Right renal cortex interstitium (tissue), 3 donors: Measurements from ENCODE around the gene HOXA4. TPM values are rescaled to one million over a fixed set of nuclear protein-coding genes. Genes with fewer than 3 reads are reported as not detected.

Experiments
- DNase-seq, 3 donors: peaks; one replicate each; pipeline ENCODE4 v3.0.0-alpha.2; 2013; ENCODE audit warnings: low read depth in 3 of 3, low spot score in 2 of 3
- polyA plus RNA-seq, 3 donors: library from polyadenylated mRNA; unstranded; fragments of 120-200 nt; gene quantifications; one replicate each; pipeline ENCODE4 v1.2.1, GENCODE V29; 2013; ENCODE audit not compliant: insufficient read length in 3 of 3

Gene HOXA4
- polyA plus RNA-seq, 3 donors, result 15.7 to 22.5 (median 17.3) TPM

DNA sequence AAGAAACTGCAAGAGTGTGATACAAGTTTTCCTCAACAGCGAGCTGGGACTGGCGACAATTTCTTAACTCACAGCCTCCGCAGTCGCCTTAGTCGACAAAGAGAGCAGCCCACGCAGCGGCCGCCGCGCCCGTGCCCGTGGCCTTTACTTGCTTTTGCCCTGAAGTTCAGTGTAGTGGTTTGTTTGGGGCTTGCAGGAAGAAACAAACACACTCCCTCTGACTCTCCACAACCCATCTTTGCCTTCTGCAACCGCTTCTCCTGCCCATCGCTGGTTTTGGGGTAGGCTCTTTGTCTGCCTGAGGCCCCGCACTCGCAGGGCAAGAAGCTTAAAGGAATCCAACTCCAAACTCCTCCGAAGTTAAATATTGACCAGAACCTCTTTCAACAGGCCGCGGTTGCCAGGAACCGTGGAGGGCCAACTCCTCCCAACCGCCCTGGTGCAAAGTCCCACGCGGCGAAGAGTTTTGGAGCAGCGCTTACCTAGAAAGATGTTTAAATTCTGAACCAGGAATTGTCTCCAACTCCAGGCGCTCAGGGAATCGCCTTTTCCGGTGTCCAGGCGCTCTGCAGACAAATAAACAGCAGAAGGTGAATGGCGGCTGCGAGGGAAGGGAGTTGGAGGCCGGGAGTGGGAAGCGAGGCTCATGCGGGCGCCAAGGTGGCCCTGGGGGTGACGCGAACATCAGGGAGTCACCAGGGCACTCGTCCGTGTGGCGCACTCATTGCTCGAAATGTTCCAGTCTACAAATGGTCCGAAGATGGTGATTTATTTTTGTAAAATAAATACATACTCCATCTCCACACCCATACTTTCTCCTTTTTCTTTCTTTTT, 8.3 kb downstream of the HOXA4 start:
- DNase-seq, result no peak

DNA sequence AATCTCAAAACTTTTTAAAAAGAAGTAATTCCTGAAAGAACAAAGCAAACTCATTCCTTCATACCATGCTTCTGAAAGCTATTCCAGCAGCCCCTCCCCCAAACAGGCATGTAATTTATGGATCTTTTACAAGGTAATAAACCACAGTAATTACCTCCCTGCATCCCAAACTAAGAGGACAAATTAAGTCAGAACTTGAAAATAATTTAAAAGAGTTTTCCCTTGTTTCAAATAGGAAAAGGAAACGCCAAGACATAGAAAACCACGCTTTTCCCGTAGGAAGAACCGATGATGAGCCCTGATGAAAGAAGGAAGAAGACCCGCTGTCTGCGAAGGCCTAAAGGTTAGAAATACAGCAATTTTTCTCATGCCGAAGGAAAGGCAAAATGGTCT, 8.9 kb downstream of the HOXA4 start:
- DNase-seq, result no peak

DNA sequence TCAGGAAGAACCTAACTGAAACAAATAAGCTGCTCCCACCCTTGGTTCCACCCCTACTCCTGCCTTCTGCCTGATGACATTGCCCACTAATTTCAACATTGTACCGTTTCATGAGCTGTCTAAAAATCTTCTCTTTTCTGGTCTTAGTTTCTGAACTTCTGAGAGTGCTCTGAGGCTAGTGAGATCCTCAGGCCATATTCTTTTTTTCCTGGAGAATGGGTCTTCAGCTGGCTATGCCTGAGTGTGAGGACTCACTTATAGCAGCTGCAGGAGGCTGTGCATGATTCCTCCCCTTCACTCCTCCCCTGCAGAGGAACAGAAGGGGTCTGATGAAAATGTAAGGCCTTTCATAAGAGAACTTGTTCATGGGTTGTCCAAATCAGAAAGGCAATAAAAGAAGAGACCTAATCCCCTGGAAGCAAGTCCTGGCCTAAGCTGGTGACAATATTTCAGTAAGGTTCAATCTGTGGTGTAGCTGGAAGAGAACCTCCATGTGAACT, 11.1 kb downstream of the HOXA4 start:
- no peak for DNase-seq

DNA sequence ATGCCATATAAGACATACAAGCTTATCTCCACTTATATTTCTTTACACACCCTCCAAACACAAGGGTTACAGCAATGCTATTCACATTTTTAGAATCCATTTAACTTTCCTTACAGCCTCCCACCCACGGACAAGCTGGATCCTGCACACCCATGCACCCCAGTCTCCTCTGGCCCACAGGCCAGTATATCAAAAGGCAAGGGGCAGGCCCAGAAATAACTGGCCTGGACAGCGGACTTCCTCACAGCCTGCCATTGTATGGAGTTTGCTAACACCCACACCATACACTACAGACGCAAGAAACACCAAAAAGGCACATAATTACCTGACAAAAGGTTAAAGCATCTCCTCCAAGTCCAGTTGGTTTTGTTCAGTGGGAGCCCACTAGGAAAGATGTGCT, 12.0 kb downstream of the HOXA4 start:
- no peak for DNase-seq

DNA sequence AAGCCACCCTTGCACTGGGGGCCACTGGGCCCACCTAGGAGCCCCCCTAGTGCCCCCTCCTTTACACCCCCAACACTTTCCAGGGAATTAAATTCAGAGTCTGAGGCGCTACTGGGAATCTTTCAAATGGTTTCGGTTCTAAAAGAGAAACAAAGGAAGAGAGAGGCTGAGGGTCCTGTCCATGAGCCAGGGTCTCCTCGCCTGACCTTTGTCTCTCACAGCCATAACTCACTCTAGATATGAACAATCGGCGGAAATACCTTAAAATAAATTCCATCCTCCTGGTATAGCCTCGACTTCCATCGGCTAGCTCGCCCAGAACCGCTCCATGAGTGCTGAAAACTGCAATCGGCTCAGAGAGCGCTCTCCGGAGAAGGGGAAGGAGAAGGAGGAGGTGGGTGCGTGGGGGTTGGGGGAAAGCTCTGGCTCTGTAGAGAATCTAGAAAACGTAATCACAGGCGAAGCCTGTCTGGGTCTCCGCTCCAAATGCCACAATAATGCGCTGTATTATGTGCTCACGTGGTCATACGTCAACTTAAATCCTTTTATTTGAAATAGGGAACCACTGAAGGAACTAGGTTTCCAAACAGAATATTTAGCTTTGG, 12.6 kb downstream of the HOXA4 start:
- DNase-seq, result no peak

DNA sequence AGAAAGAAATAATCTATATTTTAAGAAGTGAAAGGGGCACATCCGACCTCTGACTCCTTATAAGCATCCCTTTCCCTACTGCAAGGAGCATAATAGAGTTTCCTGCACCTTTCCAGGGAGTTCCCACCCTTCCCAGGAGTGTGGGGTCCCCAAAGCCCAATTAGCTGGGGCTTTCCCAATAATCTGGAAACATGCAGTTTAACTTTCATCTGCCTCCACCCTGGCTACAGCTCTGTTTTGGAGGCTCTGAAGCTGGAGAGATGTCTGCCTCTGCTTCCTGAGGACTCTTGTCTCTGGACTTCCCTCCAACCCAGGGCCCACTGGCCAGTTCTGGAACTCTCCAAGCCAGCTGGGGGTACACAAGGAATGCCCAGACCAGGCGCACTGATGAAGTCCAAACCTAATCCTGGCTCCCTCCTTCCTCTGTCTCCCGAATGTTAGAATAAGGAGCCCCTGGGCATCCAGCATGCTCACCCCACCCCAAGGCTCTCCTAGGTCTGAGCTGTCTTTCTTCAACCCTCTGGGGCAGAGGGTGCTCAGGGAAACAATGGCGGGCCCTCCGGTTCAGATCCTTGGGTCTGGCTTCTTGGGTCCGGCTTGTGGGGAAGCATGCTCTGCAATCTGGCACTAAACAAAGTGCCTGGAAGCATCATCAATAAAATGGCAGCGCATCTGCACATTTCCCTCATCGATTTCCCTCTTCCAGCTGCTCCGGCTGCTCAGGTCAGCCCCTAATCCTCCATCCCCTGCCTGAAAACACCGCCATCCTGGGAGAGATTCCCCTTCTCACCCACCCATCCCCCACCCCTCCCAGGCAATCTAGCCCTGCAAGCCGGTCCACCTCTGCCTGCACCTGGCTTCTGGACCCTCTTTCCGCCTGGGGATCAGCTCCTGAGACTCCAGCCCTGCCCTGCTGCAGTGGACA, 13.3 kb downstream of the HOXA4 start:
- no peak for DNase-seq

DNA sequence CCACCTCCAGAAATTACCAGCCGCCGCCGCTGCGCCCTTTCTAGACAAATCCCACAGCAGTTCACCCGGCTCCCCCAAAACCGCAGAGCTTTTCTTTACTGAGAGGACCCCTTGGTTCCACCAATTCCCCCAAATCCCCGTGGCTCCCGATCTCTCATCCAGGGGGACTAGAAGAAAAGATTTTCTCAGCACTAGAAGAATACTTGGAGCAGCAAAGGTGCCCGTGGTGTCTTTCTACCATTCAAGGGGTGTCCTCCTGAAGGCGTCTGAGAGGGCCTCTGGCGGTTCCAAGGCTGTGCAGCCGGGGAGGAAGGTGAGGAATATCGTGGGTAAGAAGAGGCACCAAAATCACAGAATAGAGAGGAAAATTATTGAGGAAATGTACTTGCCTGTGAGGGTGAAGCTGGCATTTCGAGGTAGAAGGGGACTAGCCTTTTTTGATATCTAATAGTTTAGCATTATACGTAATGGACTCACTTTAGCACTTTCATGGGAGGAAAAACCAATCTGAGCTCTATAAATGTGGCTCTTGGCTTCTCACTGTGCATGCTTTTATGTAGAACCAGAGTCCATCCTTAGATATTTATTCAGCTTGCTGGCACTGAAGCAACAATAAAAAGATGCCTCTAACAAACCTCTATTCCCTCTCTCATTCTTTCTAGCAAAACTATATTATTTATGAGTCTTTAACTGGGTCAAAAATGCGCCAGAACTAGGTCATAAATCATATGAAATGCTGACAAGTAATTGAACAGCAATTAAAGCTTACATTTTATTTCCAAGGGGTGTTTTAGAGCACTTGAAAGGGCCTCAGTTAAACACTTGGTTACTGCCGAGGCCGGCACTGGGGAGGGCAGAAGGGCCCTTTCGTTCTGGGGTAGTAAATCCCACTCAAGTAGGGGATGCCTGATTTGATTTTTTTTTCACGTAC, 14.3 kb downstream of the HOXA4 start:
- no peak for DNase-seq

DNA sequence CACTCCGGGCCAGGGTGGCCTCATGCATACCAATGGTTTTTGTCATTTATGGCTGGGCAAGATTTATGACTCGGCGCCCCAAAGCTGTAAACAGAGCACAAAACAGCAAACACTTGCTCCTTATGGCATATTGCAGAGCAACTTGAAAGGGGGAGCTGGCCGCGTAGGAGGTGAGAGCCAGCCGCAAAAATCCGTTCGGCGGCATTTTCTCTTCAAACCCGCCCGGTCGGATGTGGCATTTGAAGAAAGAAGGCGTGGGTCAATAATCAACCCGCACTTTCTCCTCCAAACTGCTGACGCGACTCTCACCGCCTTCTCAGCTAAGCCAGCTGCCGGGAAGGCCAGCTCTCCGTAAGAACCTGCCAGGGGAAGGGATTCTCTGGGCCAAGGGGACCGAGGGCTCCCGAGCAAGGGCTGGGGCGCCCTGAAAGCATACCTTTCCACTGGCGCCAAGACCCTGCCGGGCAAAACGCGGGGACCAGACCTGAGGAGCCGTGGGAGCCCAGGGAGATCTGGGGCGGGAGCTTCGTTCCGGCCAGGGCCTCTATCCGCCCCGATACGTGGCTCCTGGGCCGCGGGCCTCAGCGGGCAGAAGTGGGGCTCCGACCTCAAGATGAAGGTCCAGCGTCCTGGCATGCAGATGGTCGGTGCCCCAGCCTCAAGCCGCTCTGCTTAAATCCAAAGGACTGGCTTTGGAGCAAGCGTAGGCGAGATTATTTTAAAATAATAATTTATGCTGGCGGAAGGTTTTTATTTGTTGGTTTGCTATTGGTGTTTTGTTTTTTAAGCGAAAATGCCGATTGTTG, 15.1 kb downstream of the HOXA4 start:
- no peak for DNase-seq

DNA sequence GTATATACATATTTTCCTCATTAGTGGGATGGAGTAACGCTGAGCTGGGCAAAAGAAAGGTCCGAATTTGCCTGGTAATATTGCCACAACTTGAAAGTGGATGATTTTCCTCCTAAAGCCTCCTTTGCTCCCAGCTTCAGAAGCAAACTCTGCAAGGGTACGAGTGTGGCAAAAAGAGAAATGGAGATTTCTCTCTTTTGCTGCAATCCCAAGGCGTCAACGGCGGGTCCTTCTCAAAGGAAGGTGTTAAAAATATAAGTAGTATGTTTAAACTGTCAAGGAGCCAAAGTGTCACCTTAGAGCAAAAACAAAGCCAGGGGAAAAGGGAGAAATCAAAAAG, 15.7 kb downstream of the HOXA4 start:
- no peak for DNase-seq

DNA sequence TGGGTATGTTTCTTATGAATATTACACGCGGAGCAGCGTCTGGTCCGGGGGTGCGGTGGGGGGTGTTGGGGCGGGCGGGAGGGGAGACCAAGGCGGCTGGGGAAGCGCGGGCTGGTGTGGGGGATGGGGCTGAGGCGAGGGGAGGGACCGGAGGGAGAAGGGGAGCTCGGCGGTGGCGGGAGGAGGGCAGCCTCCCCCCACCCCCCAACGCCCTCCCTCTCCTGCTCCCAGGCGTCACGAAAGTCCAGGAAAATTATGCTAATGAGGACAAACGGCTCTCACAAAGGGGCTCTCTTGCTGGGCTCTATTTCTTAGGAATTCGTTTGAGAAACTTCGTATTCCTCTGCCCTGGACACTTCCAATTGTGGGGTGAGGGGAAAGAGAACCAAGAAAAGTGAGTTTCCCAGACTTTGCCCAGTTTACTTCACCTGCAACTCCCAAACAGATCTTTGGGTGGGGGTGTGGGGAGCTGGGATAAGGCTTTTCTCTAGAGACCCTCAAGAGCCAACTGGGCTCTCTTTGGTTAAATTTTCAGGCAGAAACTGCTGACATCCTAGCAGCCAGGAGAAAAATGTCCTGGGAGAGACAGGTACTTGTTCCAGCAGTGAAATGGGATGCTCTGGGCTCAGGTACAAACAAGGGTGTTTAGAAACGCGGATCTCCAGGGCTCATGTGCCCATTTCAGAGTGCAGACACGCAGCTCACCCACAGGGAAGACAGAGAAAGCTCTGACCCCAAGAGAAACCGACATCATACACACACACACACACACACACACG, 16.4 kb downstream of the HOXA4 start:
- DNase-seq, result no peak

DNA sequence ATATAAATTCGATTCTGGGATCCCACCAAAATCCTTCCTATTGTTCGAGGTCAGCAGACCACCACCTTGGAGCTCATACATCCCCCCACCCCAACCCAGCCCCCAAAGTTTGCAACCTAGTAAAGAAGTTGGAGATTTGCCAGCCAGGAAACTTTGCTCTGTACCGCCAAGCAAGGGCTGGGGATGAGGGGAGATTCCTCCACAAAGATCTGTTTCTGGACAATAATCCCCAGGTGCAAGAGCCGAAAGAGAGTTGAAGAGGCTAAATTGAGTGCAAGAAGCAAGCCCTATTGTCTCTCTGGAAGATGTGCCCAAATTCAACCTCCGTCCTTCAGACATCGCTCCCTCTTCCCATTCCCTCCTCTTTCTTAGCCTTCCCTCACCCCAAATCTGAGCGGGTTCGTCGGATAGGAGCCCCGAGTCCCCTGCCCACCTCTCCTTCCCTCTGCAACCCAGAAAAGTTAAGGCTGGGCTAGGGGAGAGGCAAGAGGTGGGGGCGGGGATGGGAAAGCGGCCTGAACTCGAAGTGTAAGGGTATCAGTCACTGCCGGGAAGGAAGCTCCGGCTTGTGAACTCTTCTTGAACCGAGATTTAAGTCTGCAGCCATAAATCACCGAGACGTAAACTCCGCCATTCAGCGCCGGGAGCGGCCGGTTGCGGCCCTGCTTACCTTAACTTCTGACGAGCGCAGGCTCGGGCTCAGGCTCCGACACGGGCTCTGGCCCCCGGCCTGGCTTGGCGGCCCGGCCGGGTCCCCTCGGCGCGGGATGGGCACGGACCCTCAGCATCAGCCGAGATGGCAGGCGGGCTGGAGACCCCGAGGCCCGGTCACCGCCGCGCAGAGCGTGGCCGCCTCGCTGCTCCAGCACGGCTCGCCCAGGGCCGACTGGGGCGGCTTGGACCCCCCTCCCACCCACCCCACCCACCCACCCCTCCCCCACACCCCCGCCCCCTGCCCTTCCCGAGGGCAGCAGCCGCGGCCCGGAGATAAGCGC, 17.3 kb downstream of the HOXA4 start:
- no peak for DNase-seq

DNA sequence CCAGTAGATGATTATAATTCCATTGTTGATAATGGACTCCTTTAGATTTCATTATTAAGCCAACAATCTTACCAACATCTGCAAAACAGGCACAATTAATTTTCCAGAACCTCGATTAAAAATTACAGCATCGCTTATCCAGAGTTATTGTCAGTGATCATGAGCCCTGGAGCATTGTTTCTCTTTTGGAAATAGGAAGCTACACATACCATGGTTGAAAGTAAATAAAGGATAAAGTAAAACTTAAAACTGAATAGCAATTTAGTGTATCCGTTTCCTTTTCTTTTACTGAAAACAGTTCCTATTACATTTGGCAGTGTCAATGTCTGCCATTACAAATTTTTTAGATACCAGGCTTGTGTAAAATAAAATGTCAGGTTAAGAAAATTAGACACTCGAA, 18.2 kb downstream of the HOXA4 start:
- no peak for DNase-seq

DNA sequence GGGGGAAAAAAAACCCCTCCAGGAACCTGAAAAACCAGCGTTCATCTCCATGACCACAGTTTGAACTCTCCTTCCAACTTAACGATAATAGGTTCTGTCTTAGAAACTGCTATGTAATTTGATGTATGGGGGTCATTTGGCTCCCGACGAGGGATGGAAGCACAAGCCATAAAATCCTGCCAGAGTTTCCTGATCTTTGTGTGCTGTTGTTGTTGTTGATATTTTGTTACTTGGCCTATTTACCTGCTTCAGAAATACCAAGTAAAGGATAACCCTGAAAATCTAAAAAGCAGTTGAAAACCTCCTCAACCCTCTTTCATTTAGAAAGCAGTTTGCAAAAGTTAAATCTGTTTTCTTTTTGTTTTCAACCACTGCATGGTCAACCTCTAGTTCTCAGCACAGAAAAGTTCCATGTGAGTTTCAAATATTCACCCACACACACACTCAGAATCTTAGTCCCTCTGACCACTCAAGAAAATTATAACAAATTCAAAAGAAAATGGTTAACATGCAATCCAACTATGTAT, 18.7 kb downstream of the HOXA4 start:
- DNase-seq, result no peak

DNA sequence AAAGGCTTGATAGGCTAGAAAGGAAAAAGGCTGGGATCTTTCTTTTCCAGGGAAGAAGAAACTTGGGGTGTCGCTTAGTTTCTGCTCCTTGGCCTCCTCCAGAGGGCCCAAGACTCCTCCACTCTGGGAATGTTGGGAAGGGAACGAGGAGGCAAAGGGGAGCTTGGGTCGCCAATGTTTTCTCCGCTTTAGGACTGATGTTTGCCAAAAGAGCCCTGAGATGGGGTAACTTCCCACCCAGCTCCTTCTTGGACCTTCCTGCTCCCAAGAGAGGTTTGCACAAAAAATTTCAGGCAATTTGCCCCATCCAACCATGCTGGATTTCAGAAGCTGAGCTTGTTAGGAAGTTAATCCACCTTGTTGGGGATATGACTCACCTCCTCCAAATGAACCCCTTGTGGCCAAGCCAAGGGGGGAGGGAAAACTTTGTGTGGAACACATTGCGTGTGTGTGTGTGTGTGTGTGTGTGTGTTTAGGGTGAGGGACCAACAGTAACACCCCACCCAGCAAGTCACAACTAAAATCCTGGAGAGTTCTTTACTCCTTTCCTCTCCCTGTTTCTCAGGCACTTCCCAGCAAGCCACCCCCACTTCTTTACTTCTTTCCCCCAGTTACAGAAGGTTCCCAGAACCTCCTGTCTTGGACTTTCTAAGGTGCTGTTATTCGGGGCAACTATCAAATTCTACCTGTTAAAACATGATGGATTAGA, 19.4 kb downstream of the HOXA4 start:
- no peak for DNase-seq

DNA sequence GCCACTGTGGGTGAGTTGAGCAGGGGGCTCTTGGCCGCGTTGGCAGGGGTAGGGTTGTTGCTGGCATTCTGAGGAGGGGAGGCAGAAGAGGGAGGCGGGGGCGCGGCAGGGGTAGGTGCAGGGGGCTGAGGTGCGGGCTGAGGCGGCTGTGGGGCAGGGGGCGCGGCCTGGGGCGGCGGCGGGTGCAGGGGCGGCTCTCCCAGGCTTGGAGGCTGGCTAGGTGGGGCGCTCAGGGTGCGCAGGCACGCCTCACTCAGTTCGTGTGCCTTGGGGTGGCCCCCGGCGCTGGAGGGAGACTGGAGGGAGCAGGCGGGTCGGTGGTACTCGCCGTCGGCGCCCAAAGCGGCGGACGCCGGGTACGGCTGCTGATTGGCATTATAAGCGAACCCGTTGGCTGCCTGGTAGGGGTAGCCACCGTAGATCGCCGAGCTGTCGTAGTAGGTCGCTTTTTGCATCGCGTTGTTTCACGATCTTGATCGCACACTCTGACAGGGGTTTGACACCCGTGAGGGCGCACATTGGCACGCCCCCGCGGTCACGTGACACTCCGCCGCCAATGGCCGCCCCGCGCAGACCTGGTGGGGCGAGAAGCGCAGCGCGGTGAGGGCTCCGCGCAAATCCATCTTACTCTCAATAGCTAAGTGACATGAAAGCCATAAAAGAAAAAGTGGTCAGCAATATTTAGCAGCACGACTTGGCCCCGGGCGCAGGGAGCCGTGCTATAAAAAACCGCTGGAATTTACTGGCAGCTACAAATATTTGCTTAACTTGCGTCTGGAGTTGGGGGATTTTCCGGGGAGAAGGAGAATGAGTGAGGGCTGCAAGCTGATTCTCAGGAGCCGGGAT, 20.1 kb downstream of the HOXA4 start:
- DNase-seq, result no peak
